GM23338 (cell line): ENCODE measurements around the gene LPIN1.

Experiments used
- EZH2 ChIP-seq: fragments of 200-600 bp; sonication (generic); IDR thresholded peaks from one replicate; pipeline ENCODE4 v1.8.0; 2017; ENCODE audit warnings: antibody characterized with exemption, mild to moderate bottlenecking, low read depth; ENCODE audit not compliant: unreplicated experiment
- POLR2AphosphoS5 ChIP-seq: IDR thresholded peaks from 2 replicates; pipeline ENCODE4 v1.6.1; 2016; ENCODE audit warnings: antibody characterized with exemption, low read depth
- REST ChIP-seq: IDR thresholded peaks from one replicate; pipeline ENCODE4 v1.6.1; 2018; ENCODE audit warnings: antibody characterized with exemption; ENCODE audit not compliant: unreplicated experiment
- ZNF114 ChIP-seq: fragments of 250-450 bp; sonication (Bioruptor Pico); IDR thresholded peaks from 2 replicates; pipeline ENCODE4 v1.5.0; 2020; ENCODE audit warnings: mild to moderate bottlenecking, moderate library complexity
- TF ChIP-seq, protein P1 (sequence below), 2 experiments: fragments of 200-600 bp in 1 of 2; sonication (generic) in 1 of 2; conservative IDR thresholded peaks; 2 replicates each; pipeline versions ENCODE4 v1.5.1 to v1.6.1; 2016 to 2017; ENCODE audit warnings: antibody characterized with exemption in 2 of 2, low read depth in 2 of 2, mild to moderate bottlenecking in 2 of 2, moderate library complexity in 1 of 2
- TF ChIP-seq, protein P2 (sequence below): fragments of 250-450 bp; sonication (Bioruptor Pico); IDR thresholded peaks from 2 replicates; pipeline ENCODE4 v1.5.0; 2020; ENCODE audit warnings: mild to moderate bottlenecking, moderate library complexity

DNA sequence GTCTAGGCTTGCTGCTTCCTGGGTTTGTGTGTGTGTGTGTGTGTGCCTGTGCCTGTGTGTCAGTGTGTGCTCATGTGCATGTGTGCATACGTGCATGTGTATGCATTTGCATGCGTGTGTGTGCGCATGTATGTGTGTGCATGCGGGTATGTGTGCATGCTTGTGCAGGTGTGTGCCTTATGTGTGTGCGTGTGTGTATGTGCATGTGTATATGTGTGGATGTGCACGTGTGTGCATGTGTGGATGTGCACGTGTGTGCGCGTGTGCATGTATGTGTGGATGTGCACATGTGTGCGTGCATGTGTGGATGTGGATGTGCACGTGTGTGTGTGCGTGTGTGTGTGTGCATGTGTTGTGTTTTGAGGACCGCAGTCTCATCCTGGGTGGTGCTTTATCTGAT, 42.8 kb downstream of the LPIN1 start:
- TF ChIP-seq, protein P1, sequence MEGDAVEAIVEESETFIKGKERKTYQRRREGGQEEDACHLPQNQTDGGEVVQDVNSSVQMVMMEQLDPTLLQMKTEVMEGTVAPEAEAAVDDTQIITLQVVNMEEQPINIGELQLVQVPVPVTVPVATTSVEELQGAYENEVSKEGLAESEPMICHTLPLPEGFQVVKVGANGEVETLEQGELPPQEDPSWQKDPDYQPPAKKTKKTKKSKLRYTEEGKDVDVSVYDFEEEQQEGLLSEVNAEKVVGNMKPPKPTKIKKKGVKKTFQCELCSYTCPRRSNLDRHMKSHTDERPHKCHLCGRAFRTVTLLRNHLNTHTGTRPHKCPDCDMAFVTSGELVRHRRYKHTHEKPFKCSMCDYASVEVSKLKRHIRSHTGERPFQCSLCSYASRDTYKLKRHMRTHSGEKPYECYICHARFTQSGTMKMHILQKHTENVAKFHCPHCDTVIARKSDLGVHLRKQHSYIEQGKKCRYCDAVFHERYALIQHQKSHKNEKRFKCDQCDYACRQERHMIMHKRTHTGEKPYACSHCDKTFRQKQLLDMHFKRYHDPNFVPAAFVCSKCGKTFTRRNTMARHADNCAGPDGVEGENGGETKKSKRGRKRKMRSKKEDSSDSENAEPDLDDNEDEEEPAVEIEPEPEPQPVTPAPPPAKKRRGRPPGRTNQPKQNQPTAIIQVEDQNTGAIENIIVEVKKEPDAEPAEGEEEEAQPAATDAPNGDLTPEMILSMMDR (conservative IDR thresholded peaks at IDR 0.05; ENCODE audit: low read depth in 2 of 2), result no peak
- TF ChIP-seq ZNF114 (no peak), REST (no peak), POLR2AphosphoS5 (no peak), EZH2 (no peak)
- TF ChIP-seq, protein P2, sequence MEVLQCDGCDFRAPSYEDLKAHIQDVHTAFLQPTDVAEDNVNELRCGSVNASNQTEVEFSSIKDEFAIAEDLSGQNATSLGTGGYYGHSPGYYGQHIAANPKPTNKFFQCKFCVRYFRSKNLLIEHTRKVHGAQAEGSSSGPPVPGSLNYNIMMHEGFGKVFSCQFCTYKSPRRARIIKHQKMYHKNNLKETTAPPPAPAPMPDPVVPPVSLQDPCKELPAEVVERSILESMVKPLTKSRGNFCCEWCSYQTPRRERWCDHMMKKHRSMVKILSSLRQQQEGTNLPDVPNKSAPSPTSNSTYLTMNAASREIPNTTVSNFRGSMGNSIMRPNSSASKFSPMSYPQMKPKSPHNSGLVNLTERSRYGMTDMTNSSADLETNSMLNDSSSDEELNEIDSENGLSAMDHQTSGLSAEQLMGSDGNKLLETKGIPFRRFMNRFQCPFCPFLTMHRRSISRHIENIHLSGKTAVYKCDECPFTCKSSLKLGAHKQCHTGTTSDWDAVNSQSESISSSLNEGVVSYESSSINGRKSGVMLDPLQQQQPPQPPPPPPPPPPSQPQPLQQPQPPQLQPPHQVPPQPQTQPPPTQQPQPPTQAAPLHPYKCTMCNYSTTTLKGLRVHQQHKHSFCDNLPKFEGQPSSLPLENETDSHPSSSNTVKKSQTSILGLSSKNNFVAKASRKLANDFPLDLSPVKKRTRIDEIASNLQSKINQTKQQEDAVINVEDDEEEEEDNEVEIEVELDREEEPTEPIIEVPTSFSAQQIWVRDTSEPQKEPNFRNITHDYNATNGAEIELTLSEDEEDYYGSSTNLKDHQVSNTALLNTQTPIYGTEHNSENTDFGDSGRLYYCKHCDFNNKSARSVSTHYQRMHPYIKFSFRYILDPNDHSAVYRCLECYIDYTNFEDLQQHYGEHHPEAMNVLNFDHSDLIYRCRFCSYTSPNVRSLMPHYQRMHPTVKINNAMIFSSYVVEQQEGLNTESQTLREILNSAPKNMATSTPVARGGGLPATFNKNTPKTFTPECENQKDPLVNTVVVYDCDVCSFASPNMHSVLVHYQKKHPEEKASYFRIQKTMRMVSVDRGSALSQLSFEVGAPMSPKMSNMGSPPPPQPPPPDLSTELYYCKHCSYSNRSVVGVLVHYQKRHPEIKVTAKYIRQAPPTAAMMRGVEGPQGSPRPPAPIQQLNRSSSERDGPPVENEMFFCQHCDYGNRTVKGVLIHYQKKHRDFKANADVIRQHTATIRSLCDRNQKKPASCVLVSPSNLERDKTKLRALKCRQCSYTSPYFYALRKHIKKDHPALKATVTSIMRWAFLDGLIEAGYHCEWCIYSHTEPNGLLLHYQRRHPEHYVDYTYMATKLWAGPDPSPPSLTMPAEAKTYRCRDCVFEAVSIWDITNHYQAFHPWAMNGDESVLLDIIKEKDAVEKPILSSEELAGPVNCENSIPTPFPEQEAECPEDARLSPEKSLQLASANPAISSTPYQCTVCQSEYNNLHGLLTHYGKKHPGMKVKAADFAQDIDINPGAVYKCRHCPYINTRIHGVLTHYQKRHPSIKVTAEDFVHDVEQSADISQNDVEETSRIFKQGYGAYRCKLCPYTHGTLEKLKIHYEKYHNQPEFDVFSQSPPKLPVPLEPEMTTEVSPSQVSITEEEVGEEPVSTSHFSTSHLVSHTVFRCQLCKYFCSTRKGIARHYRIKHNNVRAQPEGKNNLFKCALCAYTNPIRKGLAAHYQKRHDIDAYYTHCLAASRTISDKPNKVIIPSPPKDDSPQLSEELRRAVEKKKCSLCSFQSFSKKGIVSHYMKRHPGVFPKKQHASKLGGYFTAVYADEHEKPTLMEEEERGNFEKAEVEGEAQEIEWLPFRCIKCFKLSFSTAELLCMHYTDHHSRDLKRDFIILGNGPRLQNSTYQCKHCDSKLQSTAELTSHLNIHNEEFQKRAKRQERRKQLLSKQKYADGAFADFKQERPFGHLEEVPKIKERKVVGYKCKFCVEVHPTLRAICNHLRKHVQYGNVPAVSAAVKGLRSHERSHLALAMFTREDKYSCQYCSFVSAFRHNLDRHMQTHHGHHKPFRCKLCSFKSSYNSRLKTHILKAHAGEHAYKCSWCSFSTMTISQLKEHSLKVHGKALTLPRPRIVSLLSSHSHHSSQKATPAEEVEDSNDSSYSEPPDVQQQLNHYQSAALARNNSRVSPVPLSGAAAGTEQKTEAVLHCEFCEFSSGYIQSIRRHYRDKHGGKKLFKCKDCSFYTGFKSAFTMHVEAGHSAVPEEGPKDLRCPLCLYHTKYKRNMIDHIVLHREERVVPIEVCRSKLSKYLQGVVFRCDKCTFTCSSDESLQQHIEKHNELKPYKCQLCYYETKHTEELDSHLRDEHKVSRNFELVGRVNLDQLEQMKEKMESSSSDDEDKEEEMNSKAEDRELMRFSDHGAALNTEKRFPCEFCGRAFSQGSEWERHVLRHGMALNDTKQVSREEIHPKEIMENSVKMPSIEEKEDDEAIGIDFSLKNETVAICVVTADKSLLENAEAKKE (CRISPR knock-in tag), result no peak
